ENCODE measurements around the gene TGM2. TPM values are rescaled to one million over a fixed set of nuclear protein-coding genes. Genes with fewer than 3 reads are reported as not detected.

TGM2 gene
- total RNA-seq, 1 donor from 2014 or later, result 17.7 TPM

DNA sequence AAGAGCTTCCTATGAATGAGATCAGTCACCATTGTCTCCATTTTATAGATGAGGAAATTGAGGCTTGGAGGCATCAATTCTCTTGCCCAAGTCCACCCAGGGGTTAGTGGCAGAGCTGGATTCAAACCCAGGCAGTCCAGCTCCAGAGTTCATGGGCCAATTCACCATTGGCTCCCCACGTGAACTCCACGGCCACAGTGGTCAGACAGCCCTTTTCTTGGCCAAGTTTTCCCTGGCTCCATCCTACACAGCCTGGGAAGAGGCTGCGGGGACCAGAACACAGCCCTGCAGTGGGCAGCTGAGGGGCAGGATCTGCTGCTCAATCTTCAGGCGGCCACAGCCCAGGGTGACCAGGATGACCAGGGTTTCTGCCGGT is 20.5 kb downstream of the TGM2 start:
- DNase-seq (ENCODE audit: low spot score), result no peak
- Mint-ChIP-seq H3K4me1 (ENCODE audit: low read depth) (peaks cover 57% of the 10 kb centered on the region), H3K4me3 (ENCODE audit: unreplicated experiment) (no peak overlapping the region), H3K27ac (ENCODE audit: unreplicated experiment) (peak overlapping the region; percentile 95), H3K27me3 (ENCODE audit: low read depth) (no peaks in the 10 kb centered on the region), H3K9me3 (ENCODE audit: low read depth) (no peaks in the 10 kb centered on the region), H3K36me3 (ENCODE audit: low read depth) (peaks cover 6% of the 10 kb centered on the region)
- TF ChIP-seq, protein P1, sequence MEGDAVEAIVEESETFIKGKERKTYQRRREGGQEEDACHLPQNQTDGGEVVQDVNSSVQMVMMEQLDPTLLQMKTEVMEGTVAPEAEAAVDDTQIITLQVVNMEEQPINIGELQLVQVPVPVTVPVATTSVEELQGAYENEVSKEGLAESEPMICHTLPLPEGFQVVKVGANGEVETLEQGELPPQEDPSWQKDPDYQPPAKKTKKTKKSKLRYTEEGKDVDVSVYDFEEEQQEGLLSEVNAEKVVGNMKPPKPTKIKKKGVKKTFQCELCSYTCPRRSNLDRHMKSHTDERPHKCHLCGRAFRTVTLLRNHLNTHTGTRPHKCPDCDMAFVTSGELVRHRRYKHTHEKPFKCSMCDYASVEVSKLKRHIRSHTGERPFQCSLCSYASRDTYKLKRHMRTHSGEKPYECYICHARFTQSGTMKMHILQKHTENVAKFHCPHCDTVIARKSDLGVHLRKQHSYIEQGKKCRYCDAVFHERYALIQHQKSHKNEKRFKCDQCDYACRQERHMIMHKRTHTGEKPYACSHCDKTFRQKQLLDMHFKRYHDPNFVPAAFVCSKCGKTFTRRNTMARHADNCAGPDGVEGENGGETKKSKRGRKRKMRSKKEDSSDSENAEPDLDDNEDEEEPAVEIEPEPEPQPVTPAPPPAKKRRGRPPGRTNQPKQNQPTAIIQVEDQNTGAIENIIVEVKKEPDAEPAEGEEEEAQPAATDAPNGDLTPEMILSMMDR (IDR thresholded peaks at IDR 0.05), result no peak

DNA sequence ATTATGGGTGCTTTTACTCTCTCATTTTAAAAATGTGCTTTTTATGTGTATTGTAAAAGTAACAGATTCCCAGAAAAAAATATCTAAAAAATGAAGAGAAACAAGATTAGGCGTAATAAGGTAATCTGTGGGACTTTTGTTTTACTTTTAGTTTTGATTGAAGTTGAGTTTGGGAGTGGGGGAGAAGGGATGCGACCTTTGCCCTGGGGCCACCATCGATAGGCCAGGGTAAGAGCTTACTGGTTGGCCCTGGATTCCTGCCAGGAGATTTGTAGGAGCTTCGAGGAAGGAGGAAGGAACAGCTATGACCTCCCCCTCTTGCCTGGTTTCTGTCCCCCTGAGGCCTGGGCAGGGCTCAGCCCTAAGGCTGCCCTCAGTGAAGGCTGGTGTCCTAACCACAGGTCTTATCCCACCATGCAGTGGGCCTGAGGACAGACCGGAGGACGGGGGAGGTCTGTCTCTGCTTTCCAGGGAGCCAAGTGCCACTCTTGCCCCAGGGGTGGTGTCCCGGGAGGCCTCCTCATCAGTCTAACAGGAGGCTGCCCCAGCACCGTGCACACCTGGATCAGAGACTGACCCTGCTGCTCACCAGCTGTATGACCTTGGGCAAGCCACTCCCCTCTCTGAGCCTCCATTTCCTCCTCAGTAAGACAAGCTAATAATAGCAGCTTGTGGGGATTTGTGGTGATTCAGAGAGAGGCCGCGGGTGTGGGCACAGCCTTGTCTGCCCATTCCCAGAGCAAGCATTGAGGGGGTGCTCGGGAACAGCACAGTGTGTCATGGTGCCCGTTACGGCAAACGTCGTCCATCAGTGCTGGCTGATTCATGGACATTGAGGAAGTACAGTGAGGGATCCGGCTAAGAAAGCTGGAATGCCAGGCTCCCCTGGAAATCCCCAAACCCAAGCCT is 21.2 kb downstream of the TGM2 start:
- TF ChIP-seq, protein P1 (IDR thresholded peaks at IDR 0.05), result no peak
- Mint-ChIP-seq H3K27me3 (ENCODE audit: low read depth) (no peaks in the 10 kb centered on the region), H3K9me3 (ENCODE audit: low read depth) (no peaks in the 10 kb centered on the region), H3K36me3 (ENCODE audit: low read depth) (peaks cover 5% of the 10 kb centered on the region), H3K4me1 (ENCODE audit: low read depth) (peaks cover 60% of the 10 kb centered on the region), H3K27ac (ENCODE audit: unreplicated experiment) (peak overlapping the region; percentile 95), H3K4me3 (ENCODE audit: unreplicated experiment) (no peak overlapping the region)
- no peak for DNase-seq (ENCODE audit: low spot score)

DNA sequence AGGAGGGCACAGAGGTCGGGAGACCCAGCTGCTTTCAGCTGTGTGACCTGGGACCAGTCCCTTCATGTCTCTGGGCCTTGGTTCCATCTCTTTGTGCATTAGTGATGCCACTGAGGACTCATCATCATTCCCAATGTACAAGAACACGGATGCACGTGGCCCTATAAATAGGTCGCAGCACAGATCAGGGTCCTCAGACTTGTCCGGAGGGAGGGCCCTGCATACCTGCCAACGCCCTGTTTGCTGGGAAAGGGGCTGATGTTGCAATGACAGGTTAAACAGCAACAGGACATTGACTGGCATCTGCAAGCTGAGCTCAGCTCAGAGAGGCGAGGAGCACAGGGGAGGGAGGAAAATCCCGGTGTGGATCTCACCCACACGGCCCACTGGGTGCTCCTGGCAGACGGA is 21.8 kb downstream of the TGM2 start:
- H3K9me3 Mint-ChIP-seq (ENCODE audit: low read depth), result no peaks in the 10 kb centered on the region
- H3K4me1 Mint-ChIP-seq (ENCODE audit: low read depth), result peaks cover 60% of the 10 kb centered on the region
- peak overlapping the region; percentile 95 for H3K27ac Mint-ChIP-seq (ENCODE audit: unreplicated experiment)
- no peak overlapping the region for H3K4me3 Mint-ChIP-seq (ENCODE audit: unreplicated experiment)
- DNase-seq (ENCODE audit: low spot score), result no peak
- TF ChIP-seq, protein P1 (IDR thresholded peaks at IDR 0.05), result no peak
- no peaks in the 10 kb centered on the region for H3K36me3 Mint-ChIP-seq (ENCODE audit: low read depth)
- H3K27me3 Mint-ChIP-seq (ENCODE audit: low read depth), result no peaks in the 10 kb centered on the region

DNA sequence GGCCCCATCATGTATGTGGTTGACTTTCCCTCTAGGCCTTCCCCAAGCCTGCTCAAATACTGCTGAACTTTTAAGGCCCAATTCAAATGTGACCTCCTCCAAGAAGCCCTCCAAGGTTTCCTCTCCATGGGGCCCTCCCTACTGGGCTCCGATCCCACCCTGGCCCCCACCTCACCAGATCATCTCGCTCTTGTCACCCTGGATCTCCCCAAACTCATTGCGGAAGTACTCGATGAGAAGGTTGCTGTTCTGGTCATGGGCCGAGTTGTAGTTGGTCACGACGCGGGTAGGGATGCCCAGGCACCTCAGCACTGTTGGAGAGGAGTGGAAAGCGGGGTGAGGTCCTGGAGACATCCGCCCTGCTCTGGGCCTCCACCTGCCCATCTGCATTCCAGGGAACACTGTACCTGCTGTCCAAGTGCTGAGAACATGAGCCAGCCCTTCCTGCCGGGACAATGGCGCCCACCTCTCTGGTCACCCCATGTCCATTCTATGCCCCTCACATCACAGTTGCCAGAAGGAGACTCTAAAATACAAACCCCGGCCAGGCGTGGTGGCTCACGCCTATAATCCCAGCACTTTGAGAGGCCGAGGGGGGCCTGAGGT is 23.1 kb downstream of the TGM2 start:
- H3K27me3 Mint-ChIP-seq (ENCODE audit: low read depth), result no peaks in the 10 kb centered on the region
- H3K4me1 Mint-ChIP-seq (ENCODE audit: low read depth), result peaks cover 60% of the 10 kb centered on the region
- TF ChIP-seq, protein P1 (IDR thresholded peaks at IDR 0.05), result no peak
- peak; percentile 54 for DNase-seq (ENCODE audit: low spot score)
- no peak overlapping the region for H3K4me3 Mint-ChIP-seq (ENCODE audit: unreplicated experiment)
- H3K27ac Mint-ChIP-seq (ENCODE audit: unreplicated experiment), result no peak overlapping the region
- no peaks in the 10 kb centered on the region for H3K36me3 Mint-ChIP-seq (ENCODE audit: low read depth)
- H3K9me3 Mint-ChIP-seq (ENCODE audit: low read depth), result no peaks in the 10 kb centered on the region

DNA sequence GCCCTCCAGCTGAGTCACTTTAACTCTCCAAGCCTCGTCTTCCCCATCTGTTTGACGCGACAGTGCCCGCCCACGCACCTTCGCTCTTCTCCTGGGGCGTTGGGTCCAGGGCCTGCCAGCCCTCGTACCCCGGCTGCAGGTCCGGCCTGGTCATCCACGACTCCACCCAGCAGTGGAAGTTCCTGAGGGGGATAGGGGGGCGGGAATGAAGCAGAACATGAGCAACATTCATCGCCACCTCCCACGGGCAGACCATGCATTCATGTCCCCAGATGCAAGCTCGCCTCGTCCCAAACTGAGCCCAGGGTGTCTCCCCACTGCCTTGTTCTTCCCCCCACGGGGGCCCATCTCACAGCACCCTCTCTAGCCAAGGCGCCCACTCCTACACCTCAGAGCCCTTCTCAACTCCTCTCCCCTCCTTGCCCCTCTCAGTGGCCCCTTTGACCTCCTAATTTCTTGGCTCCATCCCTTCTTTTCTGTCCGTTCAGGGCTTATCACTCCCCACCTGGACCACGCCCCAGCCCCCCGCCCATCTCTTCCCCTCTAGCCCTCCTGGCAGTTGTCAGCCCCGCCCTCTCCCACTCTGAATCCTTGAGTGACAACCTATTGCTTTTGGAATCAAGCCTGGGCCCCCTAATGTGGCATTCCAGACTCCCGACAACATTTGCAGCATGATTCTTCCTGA is 23.7 kb downstream of the TGM2 start:
- DNase-seq (ENCODE audit: low spot score), result peak; percentile 68
- H3K36me3 Mint-ChIP-seq (ENCODE audit: low read depth), result no peaks in the 10 kb centered on the region

More for the DNA sequence above, 23.7 kb downstream of the TGM2 start:
- no peaks in the 10 kb centered on the region for H3K9me3 Mint-ChIP-seq (ENCODE audit: low read depth)
- H3K27me3 Mint-ChIP-seq (ENCODE audit: low read depth), result no peaks in the 10 kb centered on the region
- TF ChIP-seq, protein P1 (IDR thresholded peaks at IDR 0.05), result no peak
- no peak overlapping the region for H3K4me3 Mint-ChIP-seq (ENCODE audit: unreplicated experiment)
- peak overlapping the region; percentile 12 for H3K27ac Mint-ChIP-seq (ENCODE audit: unreplicated experiment)
- peaks cover 60% of the 10 kb centered on the region for H3K4me1 Mint-ChIP-seq (ENCODE audit: low read depth)
